Mucosa of descending colon (tissue), 3 donors: ENCODE results near the gene TMEM123. TPM values are rescaled to one million over a fixed set of nuclear protein-coding genes. Genes with fewer than 3 reads are reported as not detected.

Source experiments
- ATAC-seq: fragments of 200-7000 bp; cut with Tn5 transposase; one replicate; pipeline ENCODE4 v1.9.1; 2020; ENCODE audit warnings: mild to moderate bottlenecking, moderate library complexity
- DNase-seq, 3 donors: peaks; one replicate each; pipeline ENCODE4 v3.0.0-alpha.2; 2020
- H3K36me3 ChIP-seq: fragments of 200-600 bp; one replicate; pipeline ENCODE4 v1.8.0; 2021; ENCODE audit warnings: low read depth, mild to moderate bottlenecking
- H3K4me1 ChIP-seq: fragments of 200-600 bp; one replicate; pipeline ENCODE4 v1.8.0; 2021; ENCODE audit warnings: low read depth, mild to moderate bottlenecking
- H3K4me3 ChIP-seq: fragments of 200-600 bp; one replicate; pipeline ENCODE4 v1.8.0; 2021; ENCODE audit warnings: mild to moderate bottlenecking
- H3K9me3 ChIP-seq: fragments of 200-600 bp; one replicate; pipeline ENCODE4 v1.8.0; 2021; ENCODE audit warnings: mild to moderate bottlenecking
- intact Hi-C, 2 donors: fragments of 100-400 bp; cut with DNase I in 1 of 2; cut with micrococcal nuclease in 1 of 2; formaldehyde crosslinking; loops; one replicate each; pipeline versions ENCODE4 v1.11.0 to v1.11.1; 2022; cut with DNase I, micrococcal nuclease
- total RNA-seq, 3 donors: library from RNA; stranded (reverse); fragmentation: NEBNext Ultra II Directional in 2 of 3; extraction: Animal tissue kit (Norgen Biotek cat#: 25700) in 2 of 3; gene quantifications; one replicate each; pipeline versions ENCODE4 v1.2.1 to v1.2.4, GENCODE V29; 2021 to 2023
- TF ChIP-seq, protein P1 (sequence below): fragments of 200-600 bp; IDR thresholded peaks from one replicate; pipeline ENCODE4 v1.8.0; 2022; ENCODE audit warnings: antibody characterized with exemption, mild to moderate bottlenecking
- donor health status: DM: no; HTN: no; CAD: no; lungs with moderate emphysema.
- donor health status: DM: no; HTN: no; CAD: no.
- donor health status: DM: no; HTN: yes; CAD: no.

Gene TMEM123
- total RNA-seq, 3 donors from 2014 or later, result 153 to 205 (median 157) TPM

DNA sequence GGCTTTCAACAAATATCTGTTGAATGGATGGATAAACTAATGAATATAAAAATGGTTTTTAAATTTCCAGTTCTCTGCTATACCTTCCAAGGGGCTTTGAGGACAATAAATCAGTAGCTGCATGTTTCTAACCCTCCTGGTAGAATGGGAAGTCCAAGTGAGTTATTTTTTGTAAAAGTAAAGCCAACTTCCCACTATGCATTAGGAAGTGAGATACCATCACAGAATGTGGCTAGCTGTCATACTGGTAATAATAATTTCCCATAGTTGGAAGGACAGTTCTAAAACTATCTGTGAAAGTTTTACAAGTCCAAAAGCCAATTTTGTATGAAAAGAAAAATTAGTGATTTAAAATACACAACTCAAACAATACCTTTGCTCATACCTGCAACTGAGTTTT is 50.0 kb downstream of the TMEM123 start:
- no peaks in the 10 kb centered on the region for H3K9me3 ChIP-seq
- no peak overlapping the region for H3K4me3 ChIP-seq
- TF ChIP-seq, protein P1, sequence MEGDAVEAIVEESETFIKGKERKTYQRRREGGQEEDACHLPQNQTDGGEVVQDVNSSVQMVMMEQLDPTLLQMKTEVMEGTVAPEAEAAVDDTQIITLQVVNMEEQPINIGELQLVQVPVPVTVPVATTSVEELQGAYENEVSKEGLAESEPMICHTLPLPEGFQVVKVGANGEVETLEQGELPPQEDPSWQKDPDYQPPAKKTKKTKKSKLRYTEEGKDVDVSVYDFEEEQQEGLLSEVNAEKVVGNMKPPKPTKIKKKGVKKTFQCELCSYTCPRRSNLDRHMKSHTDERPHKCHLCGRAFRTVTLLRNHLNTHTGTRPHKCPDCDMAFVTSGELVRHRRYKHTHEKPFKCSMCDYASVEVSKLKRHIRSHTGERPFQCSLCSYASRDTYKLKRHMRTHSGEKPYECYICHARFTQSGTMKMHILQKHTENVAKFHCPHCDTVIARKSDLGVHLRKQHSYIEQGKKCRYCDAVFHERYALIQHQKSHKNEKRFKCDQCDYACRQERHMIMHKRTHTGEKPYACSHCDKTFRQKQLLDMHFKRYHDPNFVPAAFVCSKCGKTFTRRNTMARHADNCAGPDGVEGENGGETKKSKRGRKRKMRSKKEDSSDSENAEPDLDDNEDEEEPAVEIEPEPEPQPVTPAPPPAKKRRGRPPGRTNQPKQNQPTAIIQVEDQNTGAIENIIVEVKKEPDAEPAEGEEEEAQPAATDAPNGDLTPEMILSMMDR, result no peak
- ATAC-seq (no peak), DNase-seq (no peak)
- no peaks in the 10 kb centered on the region for H3K4me1 ChIP-seq
- intact Hi-C loops, result no loop called here
- peaks cover 4% of the 10 kb centered on the region for H3K36me3 ChIP-seq

DNA sequence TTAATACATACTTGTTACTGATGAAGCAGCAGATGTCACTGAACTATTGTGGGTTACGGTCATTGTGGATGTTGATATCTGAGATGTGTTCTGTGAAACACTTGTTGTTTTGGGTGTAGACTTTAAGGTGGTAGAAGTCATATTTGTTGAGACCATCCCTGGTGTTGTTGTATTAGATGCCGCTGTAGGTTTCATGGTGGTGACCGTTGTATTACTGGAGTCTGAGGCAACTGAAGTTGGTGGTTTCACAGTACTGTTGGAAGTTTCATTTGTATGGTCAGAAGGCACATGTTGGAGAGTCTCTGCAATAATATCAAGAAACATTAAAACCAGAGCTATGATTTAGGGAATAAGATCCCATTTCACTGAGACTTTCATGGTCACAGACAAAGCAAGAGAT is 50.7 kb downstream of the TMEM123 start:
- Histone ChIP-seq H3K4me3 (no peak overlapping the region), H3K9me3 (no peaks in the 10 kb centered on the region), H3K36me3 (peaks cover 4% of the 10 kb centered on the region), H3K4me1 (no peaks in the 10 kb centered on the region)
- TF ChIP-seq, protein P1, result no peak
- no peak for DNase-seq
- ATAC-seq, result no peak
- intact Hi-C loops, result no loop called here

DNA sequence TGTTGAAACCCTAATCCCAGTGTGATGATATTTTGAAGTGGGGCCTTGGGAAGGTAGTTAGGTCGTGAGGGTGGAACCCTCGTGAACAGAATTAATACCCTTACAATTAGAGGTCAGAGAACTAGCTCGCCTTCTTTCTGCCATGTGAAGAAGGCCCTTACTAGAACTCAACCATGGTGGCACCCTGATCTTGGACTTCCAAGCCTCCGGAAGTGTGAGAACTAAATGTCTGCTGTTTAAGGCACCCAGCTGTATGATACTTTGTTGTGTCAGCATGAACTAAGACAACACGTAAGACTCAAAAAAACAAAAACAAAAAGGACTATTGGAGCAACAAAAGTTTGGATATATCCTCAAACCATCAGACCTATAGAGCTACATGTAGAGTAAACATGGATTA is 52.0 kb downstream of the TMEM123 start:
- Histone ChIP-seq H3K9me3 (no peaks in the 10 kb centered on the region), H3K4me1 (no peaks in the 10 kb centered on the region), H3K4me3 (no peak overlapping the region), H3K36me3 (peaks cover 4% of the 10 kb centered on the region)
- TF ChIP-seq, protein P1, result no peak
- intact Hi-C loops, result no loop called here
- DNase-seq (no peak), ATAC-seq (no peak)

DNA sequence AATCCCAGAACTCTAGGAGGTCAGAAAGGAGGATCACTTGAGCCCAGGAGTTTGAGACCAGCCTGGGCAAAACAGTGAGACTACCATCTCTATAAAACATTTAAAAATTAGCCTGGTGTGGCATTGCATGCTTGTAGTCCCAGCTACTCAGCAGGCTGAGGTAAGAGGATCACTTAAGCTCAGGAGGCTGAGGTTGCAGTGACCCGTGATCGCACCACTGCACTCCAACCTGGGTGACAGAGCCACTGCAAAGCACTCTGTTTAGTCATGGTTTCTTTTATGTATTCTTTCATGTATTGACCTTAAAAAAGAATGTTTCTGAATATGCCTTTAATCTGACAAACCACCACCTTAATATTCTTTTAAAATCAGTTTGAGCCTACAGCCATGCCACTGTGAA is 53.4 kb downstream of the TMEM123 start:
- Histone ChIP-seq H3K4me3 (no peak overlapping the region), H3K36me3 (peaks cover 4% of the 10 kb centered on the region), H3K4me1 (no peaks in the 10 kb centered on the region), H3K9me3 (no peaks in the 10 kb centered on the region)
- no peak for DNase-seq
- intact Hi-C loops, result no loop called here
- ATAC-seq, result no peak
- TF ChIP-seq, protein P1, result no peak

DNA sequence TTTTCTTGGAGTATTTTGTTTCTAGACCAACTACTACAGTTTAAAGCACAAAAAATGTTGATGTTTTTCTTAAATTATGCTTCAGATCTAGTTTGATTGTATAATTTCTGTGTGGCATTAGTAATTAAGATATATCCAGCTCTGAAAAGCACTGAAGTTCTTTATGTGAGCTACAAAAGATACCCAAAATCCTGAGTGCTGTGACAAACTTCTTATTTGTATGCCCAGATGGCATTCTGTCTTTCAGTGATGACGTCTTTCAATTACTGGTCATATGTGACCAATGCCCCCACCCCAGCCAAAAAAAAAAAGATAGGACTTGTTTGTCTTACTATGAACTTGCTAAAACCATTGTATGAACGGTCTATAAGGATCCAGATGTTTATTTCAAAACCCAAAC is 54.3 kb downstream of the TMEM123 start:
- TF ChIP-seq, protein P1, result no peak
- Histone ChIP-seq H3K36me3 (peaks cover 4% of the 10 kb centered on the region), H3K4me1 (no peaks in the 10 kb centered on the region), H3K4me3 (no peak overlapping the region), H3K9me3 (no peaks in the 10 kb centered on the region)
- DNase-seq (no peak), ATAC-seq (no peak)
- intact Hi-C loops, result no loop called here
